ENCODE measurements around the gene KCNA10. TPM values are rescaled to one million over a fixed set of nuclear protein-coding genes. Genes with fewer than 3 reads are reported as not detected.

Gene KCNA10
- total RNA-seq, 1 donor from 2014 or later = not detected

DNA sequence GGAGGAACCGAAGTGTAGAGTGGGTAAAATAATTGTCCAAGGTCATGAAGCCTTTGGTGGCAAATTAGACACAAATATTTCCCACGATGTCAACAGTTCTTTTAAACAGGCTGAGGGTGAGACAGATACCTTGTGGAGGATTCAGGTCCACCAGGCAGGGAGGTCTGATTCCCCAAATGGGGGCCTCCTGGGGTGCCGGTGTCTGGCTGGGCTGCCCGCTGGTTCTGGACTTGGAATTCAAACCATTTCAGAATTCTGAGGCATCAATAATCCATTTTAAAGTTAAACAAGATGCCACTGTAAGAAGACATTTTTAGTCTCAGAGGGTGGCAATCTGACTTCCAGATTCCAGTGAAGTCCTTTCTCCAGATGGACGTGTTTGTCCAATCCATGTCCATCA lies 15.5 kb downstream of the KCNA10 start:
- TF ChIP-seq, protein P1, sequence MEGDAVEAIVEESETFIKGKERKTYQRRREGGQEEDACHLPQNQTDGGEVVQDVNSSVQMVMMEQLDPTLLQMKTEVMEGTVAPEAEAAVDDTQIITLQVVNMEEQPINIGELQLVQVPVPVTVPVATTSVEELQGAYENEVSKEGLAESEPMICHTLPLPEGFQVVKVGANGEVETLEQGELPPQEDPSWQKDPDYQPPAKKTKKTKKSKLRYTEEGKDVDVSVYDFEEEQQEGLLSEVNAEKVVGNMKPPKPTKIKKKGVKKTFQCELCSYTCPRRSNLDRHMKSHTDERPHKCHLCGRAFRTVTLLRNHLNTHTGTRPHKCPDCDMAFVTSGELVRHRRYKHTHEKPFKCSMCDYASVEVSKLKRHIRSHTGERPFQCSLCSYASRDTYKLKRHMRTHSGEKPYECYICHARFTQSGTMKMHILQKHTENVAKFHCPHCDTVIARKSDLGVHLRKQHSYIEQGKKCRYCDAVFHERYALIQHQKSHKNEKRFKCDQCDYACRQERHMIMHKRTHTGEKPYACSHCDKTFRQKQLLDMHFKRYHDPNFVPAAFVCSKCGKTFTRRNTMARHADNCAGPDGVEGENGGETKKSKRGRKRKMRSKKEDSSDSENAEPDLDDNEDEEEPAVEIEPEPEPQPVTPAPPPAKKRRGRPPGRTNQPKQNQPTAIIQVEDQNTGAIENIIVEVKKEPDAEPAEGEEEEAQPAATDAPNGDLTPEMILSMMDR (conservative IDR thresholded peaks at IDR 0.05; ENCODE audit: low read depth, low read length) = no peak
- DNase-seq (ENCODE audit: low read depth) = no peak
- H3K4me3 ChIP-seq (ENCODE audit: low read depth, low read length) = no peak overlapping the region

GRCh38 chr1:110502402-110503151 lies 16.4 kb downstream of the KCNA10 start:
- no peak overlapping the region for H3K4me3 ChIP-seq (ENCODE audit: low read depth, low read length)
- TF ChIP-seq, protein P1 (conservative IDR thresholded peaks at IDR 0.05; ENCODE audit: low read depth, low read length) = no peak
- no peak for DNase-seq (ENCODE audit: low read depth)

GRCh38 chr1:110501488-110502132 lies 17.4 kb downstream of the KCNA10 start:
- DNase-seq (ENCODE audit: low read depth) = no peak
- no peak overlapping the region for H3K4me3 ChIP-seq (ENCODE audit: low read depth, low read length)
- TF ChIP-seq, protein P1 (conservative IDR thresholded peaks at IDR 0.05; ENCODE audit: low read depth, low read length) = no peak

- H3K4me3 ChIP-seq (ENCODE audit: low read depth, low read length) = no peak overlapping the region
- TF ChIP-seq, protein P1 (conservative IDR thresholded peaks at IDR 0.05; ENCODE audit: low read depth, low read length) = no peak
- DNase-seq (ENCODE audit: low read depth) = no peak
Measured at GRCh38 chr1:110498270-110498669, 20.7 kb downstream of the KCNA10 start.

GRCh38 chr1:110495926-110496600 lies 22.9 kb downstream of the KCNA10 start:
- TF ChIP-seq, protein P1 (conservative IDR thresholded peaks at IDR 0.05; ENCODE audit: low read depth, low read length) = peak; percentile 97
- no peak overlapping the region for H3K4me3 ChIP-seq (ENCODE audit: low read depth, low read length)
- peak; percentile 7 for DNase-seq (ENCODE audit: low read depth)

DNA sequence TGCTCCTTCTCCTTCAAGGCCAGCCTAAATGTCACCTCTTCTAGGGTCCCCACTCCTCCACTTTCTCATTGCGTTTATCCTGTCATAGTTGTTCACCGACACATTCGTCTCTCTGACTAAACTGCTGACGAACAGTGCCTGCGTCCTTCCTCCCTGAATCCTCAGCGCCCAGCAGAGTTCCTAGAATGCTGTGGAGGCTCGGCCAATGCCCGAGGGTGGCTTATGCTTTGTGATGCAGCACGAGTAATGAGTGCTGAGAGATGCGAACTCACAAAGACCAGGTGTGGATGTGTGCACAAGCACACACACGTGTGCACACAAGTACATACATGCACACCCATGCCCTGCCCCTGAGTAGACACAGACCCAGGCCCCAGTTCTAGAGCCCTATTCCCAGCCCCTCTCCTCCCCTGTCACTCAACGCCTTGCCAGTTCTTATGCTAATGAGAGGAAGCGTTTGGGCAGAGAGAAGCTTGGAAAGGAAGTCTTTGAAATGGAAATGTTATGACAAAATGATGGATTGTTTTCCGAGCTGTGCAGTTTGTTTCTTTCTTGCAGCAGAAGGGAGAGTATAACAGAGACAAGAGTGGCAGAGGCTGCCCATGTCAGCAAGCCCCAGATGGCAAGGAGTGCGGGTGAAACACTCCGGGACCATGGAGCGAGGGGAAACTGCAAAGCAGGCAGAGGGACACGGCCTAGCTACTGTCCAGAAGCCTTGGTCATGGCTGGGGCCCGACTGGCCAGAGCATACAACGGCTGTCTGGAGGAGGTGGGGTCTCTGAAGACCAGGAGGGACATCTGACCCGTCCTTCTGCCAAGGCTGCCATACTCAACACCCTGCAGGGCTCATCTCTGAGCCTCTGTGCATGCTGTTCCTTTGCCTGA lies 24.2 kb downstream of the KCNA10 start:
- TF ChIP-seq, protein P1 (conservative IDR thresholded peaks at IDR 0.05; ENCODE audit: low read depth, low read length) = no peak
- no peak overlapping the region for H3K4me3 ChIP-seq (ENCODE audit: low read depth, low read length)
- DNase-seq (ENCODE audit: low read depth) = no peak

Measured in epithelial cell of proximal tubule (primary cell).